GM10266 (cell line): ENCODE measurements around the gene PLK1.
"Not testable (repeated sequence)": the region's sequence is repeated elsewhere in the genome, so short reads cannot be mapped to it uniquely, and the experiment has no call there.

Experiments used
- DNase-seq: peaks from one replicate; pipeline ENCODE4 v3.0.0; 2012; ENCODE audit errors: extremely low spot score
- CTCF ChIP-seq: IDR thresholded peaks from 2 replicates; pipeline ENCODE4 v1.5.1; 2012; ENCODE audit warnings: mild to moderate bottlenecking, low read depth; ENCODE audit not compliant: control insufficient read depth, insufficient read depth; ENCODE audit errors: missing control alignments

Gene PLK1

GRCh38 chr16:23710504-23710903 is 31.8 kb downstream of the PLK1 start:
- no peak for TF ChIP-seq CTCF
- no peak for DNase-seq

GRCh38 chr16:23711785-23712184 is 33.1 kb downstream of the PLK1 start:
- TF ChIP-seq CTCF = no peak
- DNase-seq = no peak

GRCh38 chr16:23712976-23713375 is 34.3 kb downstream of the PLK1 start, which contains the start of gene ERN2:
Gene ERN2 (minus strand): TSS chr16:23713222. CDS start chr16:23713187, 35 bp downstream.
- DNase-seq = no peak
- no peak for TF ChIP-seq CTCF

GRCh38 chr16:23716484-23716883 is 37.8 kb downstream of the PLK1 start:
- TF ChIP-seq CTCF = no peak
- DNase-seq = no peak

- DNase-seq = not testable (repeated sequence)
These were observed 44.0 kb downstream of the PLK1 start for GRCh38 chr16:23722613-23723240.

- no peak for DNase-seq
- no peak for TF ChIP-seq CTCF
These were observed 45.6 kb downstream of the PLK1 start for GRCh38 chr16:23724096-23724784.

GRCh38 chr16:23724785-23725131 is 46.1 kb downstream of the PLK1 start:
- TF ChIP-seq CTCF = no peak

GRCh38 chr16:23726710-23727109 is 48.0 kb downstream of the PLK1 start:
- TF ChIP-seq CTCF = no peak

More at GRCh38 chr16:23724785-23725131, 46.1 kb downstream of the PLK1 start:
- no peak for DNase-seq

More at GRCh38 chr16:23726710-23727109, 48.0 kb downstream of the PLK1 start:
- no peak for DNase-seq
